Suprapubic skin (tissue), 4 donors: ENCODE results near the gene ISCA1. TPM values are rescaled to one million over a fixed set of nuclear protein-coding genes. Genes with fewer than 3 reads are reported as not detected.

ENCODE experiments used
- DNase-seq, 2 donors: peaks; one replicate each; pipeline ENCODE4 v3.0.0-alpha.2; 2019; ENCODE audit warnings: low spot score in 2 of 2
- H3K27ac ChIP-seq: fragments of 200-600 bp; sonication (generic); one replicate; pipeline ENCODE4 v1.5.1; 2019
- H3K27me3 ChIP-seq: fragments of 200-600 bp; sonication (generic); one replicate; pipeline ENCODE4 v1.5.1; 2019
- H3K36me3 ChIP-seq: fragments of 200-600 bp; sonication (generic); one replicate; pipeline ENCODE4 v1.5.1; 2019
- H3K4me1 ChIP-seq: fragments of 200-600 bp; sonication (generic); one replicate; pipeline ENCODE4 v1.5.1; 2019
- H3K4me3 ChIP-seq: fragments of 200-600 bp; sonication (generic); one replicate; pipeline ENCODE4 v1.5.1; 2019; ENCODE audit warnings: mild to moderate bottlenecking
- H3K9me3 ChIP-seq: fragments of 200-600 bp; sonication (generic); one replicate; pipeline ENCODE4 v1.5.1; 2019
- CTCF ChIP-seq, 2 donors: fragments of 200-600 bp in 1 of 2; fragments of 450-650 bp in 1 of 2; sonication (generic) in 1 of 2; IDR thresholded peaks; one replicate each; pipeline ENCODE4 v1.5.1; 2016 to 2019; ENCODE audit warnings: antibody characterized with exemption in 2 of 2, mild to moderate bottlenecking in 1 of 2, moderate library complexity in 1 of 2
- EP300 ChIP-seq: sonication (generic); formaldehyde crosslinking; IDR thresholded peaks from one replicate; pipeline ENCODE4 v1.6.1; 2017; ENCODE audit warnings: antibody characterized with exemption
- POLR2A ChIP-seq, 2 donors: fragments of 450-650 bp; IDR thresholded peaks; one replicate each; pipeline ENCODE4 v1.6.1; 2017; ENCODE audit warnings: antibody characterized with exemption in 2 of 2, mild to moderate bottlenecking in 2 of 2, moderate library complexity in 2 of 2
- POLR2AphosphoS5 ChIP-seq, 3 donors: sonication (generic); formaldehyde crosslinking; IDR thresholded peaks; one replicate each; pipeline ENCODE4 v1.6.1; 2017; ENCODE audit warnings: antibody characterized with exemption in 3 of 3
- WGBS: methylation state at CpG from one replicate; pipeline ENCODE4 v1.1.5; 2018; 5-methylcytosine and 5-hydroxymethylcytosine counted together
- total RNA-seq, 4 donors: library from RNA; depleted of rRNA; stranded (reverse); fragments of >200 nt; gene quantifications; one replicate each; pipeline ENCODE4 v1.1.0, GENCODE V29; 2016

Gene ISCA1
- total RNA-seq, 4 donors from 2014 or later: 33.0 to 38.0 (median 33.9) TPM

GRCh38 chr9:86279839-86280238 lies 2.5 kb downstream of the ISCA1 start:
- Histone ChIP-seq H3K27me3 (no peaks in the 10 kb centered on the region), H3K4me3 (no peak overlapping the region), H3K9me3 (no peaks in the 10 kb centered on the region), H3K36me3 (no peaks in the 10 kb centered on the region), H3K4me1 (peaks cover 43% of the 10 kb centered on the region), H3K27ac (no peak overlapping the region)
- WGBS: 96% methylated on average over 3 of the region's 3 CpGs
- no peak for TF ChIP-seq POLR2A (IDR thresholded peaks at IDR 0.05)
- no peak for TF ChIP-seq POLR2AphosphoS5 (IDR thresholded peaks at IDR 0.05)
- no peak for TF ChIP-seq EP300
- TF ChIP-seq CTCF (IDR thresholded peaks at IDR 0.05): no peak
- DNase-seq: no peak

- peaks cover 8% of the 10 kb centered on the region for H3K36me3 ChIP-seq
- DNase-seq: no peak
- TF ChIP-seq POLR2AphosphoS5 (IDR thresholded peaks at IDR 0.05) (no peak), POLR2A (IDR thresholded peaks at IDR 0.05) (no peak), CTCF (IDR thresholded peaks at IDR 0.05) (no peak), EP300 (no peak)
- WGBS: 75% methylated on average over 1 of the region's 1 CpG
- peaks cover 36% of the 10 kb centered on the region for H3K4me1 ChIP-seq
- H3K9me3 ChIP-seq: no peaks in the 10 kb centered on the region
- no peaks in the 10 kb centered on the region for H3K27me3 ChIP-seq
- H3K4me3 ChIP-seq: no peak overlapping the region
- H3K27ac ChIP-seq: no peak overlapping the region
Measured at GRCh38 chr9:86277072-86277471, 5.3 kb downstream of the ISCA1 start.

GRCh38 chr9:86275962-86276361 lies 6.4 kb downstream of the ISCA1 start:
- Histone ChIP-seq H3K36me3 (peaks cover 19% of the 10 kb centered on the region), H3K4me3 (no peak overlapping the region), H3K27me3 (no peaks in the 10 kb centered on the region), H3K4me1 (peaks cover 32% of the 10 kb centered on the region), H3K27ac (no peak overlapping the region), H3K9me3 (no peaks in the 10 kb centered on the region)
- 90% methylated on average over 2 of the region's 3 CpGs for WGBS
- no peak for DNase-seq
- TF ChIP-seq POLR2A (IDR thresholded peaks at IDR 0.05) (no peak), POLR2AphosphoS5 (IDR thresholded peaks at IDR 0.05) (no peak), EP300 (no peak), CTCF (IDR thresholded peaks at IDR 0.05) (no peak)

GRCh38 chr9:86274821-86275643 lies 7.3 kb downstream of the ISCA1 start:
- Histone ChIP-seq H3K4me3 (no peak overlapping the region), H3K4me1 (peaks cover 23% of the 10 kb centered on the region), H3K9me3 (no peaks in the 10 kb centered on the region), H3K27me3 (no peaks in the 10 kb centered on the region), H3K27ac (no peak overlapping the region), H3K36me3 (peaks cover 20% of the 10 kb centered on the region)
- DNase-seq: no peak
- WGBS: 56% methylated on average over 7 of the region's 7 CpGs
- TF ChIP-seq POLR2A (IDR thresholded peaks at IDR 0.05) (no peak), POLR2AphosphoS5 (IDR thresholded peaks at IDR 0.05) (no peak), CTCF (IDR thresholded peaks at IDR 0.05) (no peak), EP300 (no peak)

GRCh38 chr9:86272221-86272620 lies 10.1 kb downstream of the ISCA1 start:
- 94% methylated on average over 4 of the region's 4 CpGs for WGBS
- Histone ChIP-seq H3K4me3 (no peak overlapping the region), H3K27me3 (no peaks in the 10 kb centered on the region), H3K4me1 (peaks cover 19% of the 10 kb centered on the region), H3K27ac (no peak overlapping the region), H3K36me3 (peaks cover 25% of the 10 kb centered on the region), H3K9me3 (no peaks in the 10 kb centered on the region)
- no peak for DNase-seq
- TF ChIP-seq POLR2A (IDR thresholded peaks at IDR 0.05) (no peak), CTCF (IDR thresholded peaks at IDR 0.05) (no peak), POLR2AphosphoS5 (IDR thresholded peaks at IDR 0.05) (no peak)
